HG02852 (cell line): ENCODE results near the gene TTC29.
"Not testable (repeated sequence)": the region's sequence is repeated elsewhere in the genome, so short reads cannot be mapped to it uniquely, and the experiment has no call there.

Experiments used
- ATAC-seq: cut with Tn5 transposase; IDR thresholded peaks from one replicate; pipeline ENCODE4 v1.9.1; 2021; ENCODE audit warnings: mild to moderate bottlenecking, moderate library complexity; ENCODE audit not compliant: unreplicated experiment

TTC29 gene

DNA sequence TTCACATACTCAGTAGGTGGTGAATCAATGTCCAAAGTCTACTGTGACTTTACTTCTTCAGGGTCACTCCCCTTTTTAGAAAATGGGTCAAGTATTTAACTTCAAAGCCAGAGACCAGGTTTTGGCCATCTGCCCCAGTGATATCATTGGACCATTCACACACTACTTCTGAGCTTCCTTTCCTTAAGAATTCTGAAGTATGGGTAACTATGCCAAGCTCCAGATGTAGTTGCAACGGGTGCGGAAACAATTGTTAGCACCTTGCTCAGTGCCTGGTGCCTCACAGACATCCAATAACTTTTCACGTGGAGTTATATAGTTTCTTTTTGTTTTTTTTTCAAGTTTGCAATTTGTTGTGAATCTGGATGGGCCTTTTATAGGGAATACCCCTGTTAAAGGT is 62.6 kb downstream of the TTC29 start:
- ATAC-seq: no peak

DNA sequence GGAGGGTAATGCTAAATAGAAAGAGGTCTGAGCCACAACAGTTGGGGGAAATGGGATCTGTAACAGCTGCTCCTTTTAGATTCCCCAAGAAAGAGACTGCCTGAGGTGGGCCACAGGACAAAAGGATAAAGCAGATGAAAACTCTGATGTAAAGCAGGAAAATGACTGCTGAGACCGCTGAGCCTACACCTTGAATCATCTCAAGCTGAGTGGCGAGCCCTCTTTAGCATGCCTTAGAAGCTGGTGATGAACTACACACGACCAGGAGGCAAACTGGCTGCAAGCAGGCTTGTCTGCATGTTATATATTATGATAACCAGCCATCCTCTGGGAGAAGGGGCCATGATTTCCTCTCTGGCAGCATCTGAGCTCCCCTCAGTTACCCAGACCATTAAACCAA is 88.4 kb downstream of the TTC29 start:
- no peak for ATAC-seq

GRCh38 chr4:146855761-146856160 is 89.9 kb downstream of the TTC29 start:
- no peak for ATAC-seq

DNA sequence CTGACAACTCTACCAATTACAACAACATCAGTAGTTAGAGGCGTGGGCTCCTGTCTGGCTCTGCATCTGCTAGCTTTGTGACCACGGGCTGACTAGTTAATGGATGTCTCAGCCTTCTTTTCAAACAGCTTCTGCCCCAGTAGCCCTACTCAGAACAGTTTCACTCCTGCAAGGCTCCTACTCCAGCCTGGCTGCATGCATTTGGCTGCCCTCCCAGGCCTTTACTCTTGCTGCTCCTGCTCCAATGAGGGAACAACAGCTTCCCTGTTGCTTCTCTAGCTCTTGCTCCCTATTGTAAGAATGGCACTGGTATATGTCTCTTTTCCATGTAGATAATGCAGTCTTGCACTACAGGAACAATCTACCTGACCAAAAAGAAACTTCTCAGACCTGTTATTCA is 93.3 kb downstream of the TTC29 start:
- no peak for ATAC-seq

GRCh38 chr4:146847345-146847744 is 98.3 kb downstream of the TTC29 start:
- ATAC-seq: no peak

DNA sequence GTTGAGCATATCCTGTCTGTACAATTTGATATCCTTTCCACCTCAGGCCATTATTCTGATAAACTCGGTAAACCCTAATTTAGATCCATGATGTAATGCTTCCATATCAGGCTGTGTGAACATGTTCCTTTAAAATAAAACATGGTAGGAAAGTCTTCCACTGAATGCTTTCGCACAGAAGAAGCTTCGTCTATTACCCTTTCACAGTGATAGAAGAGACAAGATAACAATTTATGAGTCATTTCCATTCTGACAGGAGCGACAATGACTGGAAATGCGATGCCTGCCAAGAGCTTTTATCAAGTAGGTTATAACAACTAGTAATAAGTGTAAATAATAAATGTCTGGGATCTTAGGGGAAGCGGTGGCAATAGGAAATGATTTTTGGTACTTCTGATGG is 98.8 kb downstream of the TTC29 start:
- no peak for ATAC-seq

DNA sequence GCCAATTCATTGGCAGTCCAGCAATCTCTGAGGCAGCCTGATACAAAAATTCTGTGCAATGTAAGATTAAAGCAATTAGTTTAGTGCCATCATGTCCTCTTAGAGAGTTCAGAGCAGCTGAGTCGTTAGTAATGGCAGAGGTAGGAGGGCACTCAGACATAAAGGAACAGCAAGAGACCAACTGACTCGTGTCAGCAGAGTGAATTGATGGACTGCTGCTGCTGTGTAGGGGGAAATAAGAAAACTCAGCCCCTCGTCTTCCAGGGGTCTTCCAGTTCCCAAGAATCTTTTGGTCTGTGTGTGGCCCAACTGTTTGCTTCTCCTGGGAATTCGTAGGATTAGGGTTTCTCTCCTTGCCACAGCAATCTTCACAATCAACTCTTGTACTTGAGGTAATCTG is 100.9 kb downstream of the TTC29 start:
- ATAC-seq: no peak

DNA sequence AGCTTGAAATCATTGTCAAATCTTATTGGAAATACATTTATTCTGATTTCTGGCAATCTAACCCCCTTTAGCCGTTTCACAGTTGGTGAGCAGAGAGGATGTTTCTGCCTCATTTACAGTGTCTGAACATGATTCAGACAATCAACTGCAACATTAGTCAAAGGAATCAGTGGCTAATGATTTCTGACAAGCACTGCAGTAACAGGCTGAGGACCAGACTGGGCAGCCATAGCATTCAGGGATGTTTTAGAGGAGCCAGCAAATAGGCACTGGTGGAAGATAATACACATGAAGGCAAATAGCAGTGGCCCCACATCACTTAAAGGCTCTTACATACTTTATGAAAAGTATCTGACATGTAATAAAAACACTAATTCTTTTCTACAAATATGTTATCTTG is 102.8 kb downstream of the TTC29 start:
- no peak for ATAC-seq

DNA sequence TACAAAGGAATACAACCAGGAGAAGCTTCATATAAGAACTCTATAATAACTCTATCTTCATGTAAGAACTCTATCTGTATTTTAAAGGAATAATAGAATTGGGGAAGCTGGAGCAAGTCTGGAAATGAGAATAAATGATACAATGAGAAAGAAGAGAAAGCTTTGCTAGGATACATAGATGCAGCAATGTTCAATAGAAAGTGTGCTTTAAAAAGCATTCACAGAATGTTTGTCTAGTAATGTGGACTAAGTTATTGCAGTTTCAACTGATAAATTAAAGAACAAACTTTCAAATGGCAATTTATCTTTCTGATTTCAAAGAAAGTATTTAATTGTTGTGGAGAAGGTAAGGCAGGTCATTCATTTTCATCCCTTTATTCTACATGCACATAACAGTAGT is 104.9 kb downstream of the TTC29 start:
- ATAC-seq: no peak

DNA sequence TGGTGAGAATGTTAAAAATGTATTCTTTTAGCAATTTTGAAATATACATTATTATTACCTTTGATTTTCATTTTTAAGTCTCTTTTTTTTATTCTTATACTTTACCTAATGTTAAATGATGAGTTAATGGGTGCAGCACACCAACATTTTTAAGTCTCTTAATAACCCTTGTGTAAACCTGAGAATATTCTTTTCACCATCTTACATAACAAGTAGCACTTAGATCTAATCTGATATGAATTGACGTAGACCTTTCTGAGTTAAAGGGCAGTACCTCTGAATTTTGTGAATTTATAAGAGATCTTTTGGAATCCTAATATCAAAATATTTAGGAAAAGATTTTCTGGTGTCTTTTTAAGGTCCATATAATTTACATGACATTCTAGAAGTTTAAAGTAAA is 110.6 kb downstream of the TTC29 start:
- ATAC-seq: no peak

GRCh38 chr4:146834263-146835034 is 111.2 kb downstream of the TTC29 start:
- no peak for ATAC-seq

- no peak for ATAC-seq
Measured at GRCh38 chr4:146833530-146833929, 112.1 kb downstream of the TTC29 start.

- not testable (repeated sequence) for ATAC-seq
Measured at GRCh38 chr4:146822980-146823379, 122.7 kb downstream of the TTC29 start.

DNA sequence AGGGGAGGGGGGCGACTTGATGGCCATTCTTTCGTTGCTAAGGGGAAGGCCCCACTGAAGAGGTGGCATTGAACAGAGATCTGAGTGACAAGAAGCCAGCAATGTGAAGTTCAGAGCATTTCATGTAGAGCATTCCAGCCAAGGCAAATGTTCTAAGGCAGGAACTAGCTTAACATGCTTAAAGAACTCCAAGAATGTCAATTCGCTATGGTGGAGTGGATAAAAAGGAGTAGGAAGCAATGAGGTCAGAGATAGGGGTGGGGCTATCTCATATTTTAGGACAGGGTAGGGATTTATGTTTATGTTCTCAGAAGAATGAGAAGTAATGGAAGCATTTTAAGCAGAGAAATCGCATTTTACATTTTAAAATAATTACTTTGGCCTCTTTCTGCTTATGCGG is 130.9 kb downstream of the TTC29 start:
- no peak for ATAC-seq

DNA sequence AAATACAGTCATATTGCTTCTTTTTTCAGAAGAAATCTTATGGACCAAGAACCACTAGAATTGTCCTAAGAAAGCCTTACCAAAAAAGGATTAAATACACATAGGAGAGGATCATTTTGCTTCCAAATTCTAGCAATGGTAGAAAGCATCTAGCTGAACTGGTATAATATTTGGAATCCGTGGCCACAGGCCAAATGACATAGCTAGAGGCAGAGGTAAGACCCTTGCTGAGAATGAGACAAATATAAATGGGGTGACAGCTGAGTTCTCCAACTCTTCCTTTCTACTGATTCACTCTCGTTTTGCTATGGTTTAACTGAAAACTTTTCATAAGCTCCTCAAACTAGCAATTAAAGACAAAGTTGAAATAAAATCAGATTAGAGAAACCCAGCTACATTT is 150.0 kb downstream of the TTC29 start:
- ATAC-seq: no peak

DNA sequence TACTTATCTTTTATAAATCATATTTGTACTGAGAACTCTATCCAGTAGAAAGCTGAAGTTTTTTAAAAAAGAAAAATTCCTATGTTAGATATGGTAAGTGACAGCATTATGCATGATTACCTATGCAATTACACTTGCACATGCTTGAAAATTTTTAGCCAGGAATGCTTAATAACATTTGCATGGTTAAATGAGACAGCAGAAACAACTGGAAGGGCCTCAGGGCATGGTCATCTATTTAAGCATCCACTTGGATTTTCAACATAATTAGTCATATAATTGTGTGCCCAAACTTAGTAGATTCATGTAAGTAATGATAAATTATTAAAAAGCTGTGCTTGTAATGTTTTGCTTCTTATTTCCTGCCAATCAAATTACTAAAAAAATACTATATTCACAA is 151.9 kb downstream of the TTC29 start:
- ATAC-seq: no peak

DNA sequence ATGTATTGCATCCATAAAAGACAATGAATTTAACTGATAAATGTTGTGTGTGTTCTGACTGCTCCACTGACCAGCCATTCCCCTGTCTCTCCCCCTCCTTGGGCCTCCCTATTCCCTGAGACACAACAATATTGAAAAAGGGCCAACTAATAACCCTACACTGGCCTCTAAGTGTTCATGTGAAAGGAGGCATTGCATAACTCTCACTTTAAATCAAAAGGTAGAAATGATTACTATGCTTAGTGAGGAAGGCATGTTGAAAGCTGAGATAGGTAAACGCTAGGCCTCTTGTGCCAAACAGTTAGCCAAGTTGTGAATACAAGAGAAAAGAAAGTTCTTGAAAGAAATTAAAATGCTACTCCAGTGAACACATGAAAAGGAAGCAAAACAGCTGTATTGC is 154.2 kb downstream of the TTC29 start:
- ATAC-seq: no peak

DNA sequence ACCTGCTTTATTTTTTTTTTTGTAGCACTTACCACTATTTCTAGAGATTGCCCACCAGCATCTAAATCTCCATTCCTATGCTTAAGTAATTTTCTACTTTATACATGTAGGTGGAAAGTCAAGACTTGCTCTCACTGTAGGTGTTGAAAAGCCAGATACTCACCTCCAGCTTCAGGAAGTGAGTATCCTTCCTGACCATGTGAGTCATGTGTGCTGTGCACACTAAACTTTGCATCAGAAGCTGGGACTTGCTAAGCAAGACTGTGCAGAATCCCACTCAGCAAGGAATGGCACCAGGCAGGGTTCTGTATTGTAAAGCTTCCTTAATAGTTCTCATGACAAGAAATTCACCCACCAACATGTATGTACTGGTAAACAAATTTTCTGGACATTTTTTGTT is 155.1 kb downstream of the TTC29 start:
- ATAC-seq: no peak

DNA sequence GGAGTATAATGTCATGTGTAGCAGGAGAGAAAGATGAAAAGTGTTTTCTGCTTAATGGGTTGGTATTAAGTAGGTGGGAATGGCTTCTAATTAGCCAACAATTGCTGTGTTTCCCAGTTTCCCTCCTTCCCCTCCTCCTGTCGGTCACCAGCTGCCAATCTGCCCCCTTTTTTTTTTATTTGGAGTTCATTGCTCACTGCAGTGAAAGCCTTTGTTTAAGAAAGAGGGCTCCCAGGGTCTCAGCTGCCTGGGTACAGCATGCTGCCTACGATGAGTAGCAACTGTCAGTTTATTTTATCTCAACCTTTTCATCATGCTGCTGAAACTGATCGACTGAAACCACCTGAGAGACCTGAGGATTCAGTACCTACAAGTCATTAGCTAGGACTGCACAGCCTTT is 157.9 kb downstream of the TTC29 start:
- no peak for ATAC-seq

- no peak for ATAC-seq
Measured at GRCh38 chr4:146776691-146777090, 169.0 kb downstream of the TTC29 start.

DNA sequence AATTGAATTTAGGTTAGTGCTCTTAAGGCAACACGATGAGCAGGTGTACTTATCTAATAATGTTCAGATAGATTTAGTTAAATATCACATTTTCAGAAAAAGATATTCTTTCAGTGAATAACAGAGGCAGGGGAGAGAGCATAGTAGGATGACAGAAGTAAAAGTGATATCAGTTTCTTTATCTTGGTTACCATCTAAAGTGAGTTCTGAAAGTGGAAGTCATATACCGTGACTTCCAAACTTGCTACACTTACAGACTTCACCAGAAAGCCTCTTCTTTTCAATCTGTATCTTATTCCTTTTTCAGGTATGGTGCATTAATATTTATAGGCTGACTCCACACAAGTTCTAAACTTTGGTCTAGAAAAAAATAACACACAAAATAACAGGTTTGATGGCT is 182.1 kb downstream of the TTC29 start:
- no peak for ATAC-seq

- ATAC-seq: no peak
Measured at GRCh38 chr4:146762016-146762415, 183.6 kb downstream of the TTC29 start.

- no peak for ATAC-seq
Measured at GRCh38 chr4:146742416-146742815, 203.2 kb downstream of the TTC29 start.
